D721Med (cell line): Measurements from ENCODE around the gene TBC1D22A.

Experiments used
- DNase-seq: peaks from one replicate; pipeline ENCODE4 v3.0.0; 2011; ENCODE audit warnings: low spot score; ENCODE audit not compliant: insufficient read length
- FAIRE-seq: peaks from 2 replicates; lab custom pipeline; 2011; peaks lifted over from hg19 to GRCh38; lab: Jason Lieb, UNC
- TF ChIP-seq, protein P1 (sequence below): IDR thresholded peaks from 2 replicates; pipeline ENCODE4 v1.5.1; 2012; ENCODE audit warnings: mild to moderate bottlenecking, control low read depth; ENCODE audit not compliant: insufficient read depth; ENCODE audit errors: missing control alignments

TBC1D22A gene

DNA sequence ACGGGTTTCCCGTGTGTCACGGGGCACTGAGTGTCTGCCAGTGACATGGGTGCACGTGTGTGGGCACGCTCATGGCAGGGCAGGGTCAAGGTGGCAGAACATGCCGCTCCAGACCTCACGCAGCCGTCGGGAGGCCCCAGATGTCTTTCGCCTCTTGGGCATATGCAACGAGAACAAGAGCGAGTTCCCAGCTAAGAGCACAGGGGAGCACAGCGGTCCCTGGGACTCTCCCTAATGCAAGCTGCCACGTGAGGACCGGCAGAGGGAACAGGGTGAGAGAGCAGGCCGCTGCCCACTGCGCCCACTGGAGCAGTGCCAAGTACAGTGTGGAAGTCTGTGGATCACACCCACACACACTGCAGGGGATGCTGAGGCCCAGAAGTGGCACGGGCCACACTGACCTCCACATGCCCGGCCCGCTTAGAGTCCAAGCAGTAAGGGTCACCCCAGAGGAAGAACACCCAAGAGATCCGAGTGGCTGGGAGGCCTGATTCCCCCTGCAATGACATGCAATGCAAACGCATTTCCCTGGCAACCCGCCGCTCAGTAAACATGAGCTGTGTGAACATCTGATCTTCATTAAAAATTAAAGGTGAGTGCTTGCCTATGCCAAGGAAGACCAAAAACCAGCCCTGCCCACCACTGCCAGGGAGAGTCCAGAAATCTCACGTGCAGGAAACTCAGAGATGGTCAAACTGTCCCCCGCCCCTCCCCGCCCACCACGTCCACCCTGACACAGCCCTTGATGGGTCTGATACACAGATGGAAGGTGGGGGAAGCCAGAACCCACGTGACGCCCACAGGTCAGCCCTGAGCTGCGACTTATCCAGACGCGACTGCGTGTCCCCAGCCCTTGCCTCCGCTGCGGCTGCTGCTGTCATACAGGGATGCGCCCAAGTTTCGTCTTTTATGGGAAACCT, 36.1 kb upstream of the TBC1D22A start:
- no peak for DNase-seq
- FAIRE-seq: no peak
- TF ChIP-seq, protein P1, sequence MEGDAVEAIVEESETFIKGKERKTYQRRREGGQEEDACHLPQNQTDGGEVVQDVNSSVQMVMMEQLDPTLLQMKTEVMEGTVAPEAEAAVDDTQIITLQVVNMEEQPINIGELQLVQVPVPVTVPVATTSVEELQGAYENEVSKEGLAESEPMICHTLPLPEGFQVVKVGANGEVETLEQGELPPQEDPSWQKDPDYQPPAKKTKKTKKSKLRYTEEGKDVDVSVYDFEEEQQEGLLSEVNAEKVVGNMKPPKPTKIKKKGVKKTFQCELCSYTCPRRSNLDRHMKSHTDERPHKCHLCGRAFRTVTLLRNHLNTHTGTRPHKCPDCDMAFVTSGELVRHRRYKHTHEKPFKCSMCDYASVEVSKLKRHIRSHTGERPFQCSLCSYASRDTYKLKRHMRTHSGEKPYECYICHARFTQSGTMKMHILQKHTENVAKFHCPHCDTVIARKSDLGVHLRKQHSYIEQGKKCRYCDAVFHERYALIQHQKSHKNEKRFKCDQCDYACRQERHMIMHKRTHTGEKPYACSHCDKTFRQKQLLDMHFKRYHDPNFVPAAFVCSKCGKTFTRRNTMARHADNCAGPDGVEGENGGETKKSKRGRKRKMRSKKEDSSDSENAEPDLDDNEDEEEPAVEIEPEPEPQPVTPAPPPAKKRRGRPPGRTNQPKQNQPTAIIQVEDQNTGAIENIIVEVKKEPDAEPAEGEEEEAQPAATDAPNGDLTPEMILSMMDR: no peak

DNA sequence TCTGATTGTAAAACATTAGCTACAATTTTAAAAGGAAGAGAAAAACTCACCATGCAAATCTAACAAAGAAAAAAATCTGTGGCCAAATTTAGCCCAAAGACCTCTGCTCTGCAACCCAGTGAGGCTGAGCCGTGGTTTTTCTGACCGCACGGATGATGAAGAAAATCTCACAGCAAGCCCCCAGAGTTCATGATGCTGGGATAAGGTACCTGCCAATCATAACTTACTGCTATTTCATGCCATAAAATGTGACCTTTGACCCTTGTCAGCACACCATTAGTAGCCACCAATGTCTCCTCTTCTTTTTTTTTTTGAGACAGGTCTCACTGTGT, 35.5 kb upstream of the TBC1D22A start:
- TF ChIP-seq, protein P1: no peak
- FAIRE-seq: no peak
- DNase-seq: no peak

DNA sequence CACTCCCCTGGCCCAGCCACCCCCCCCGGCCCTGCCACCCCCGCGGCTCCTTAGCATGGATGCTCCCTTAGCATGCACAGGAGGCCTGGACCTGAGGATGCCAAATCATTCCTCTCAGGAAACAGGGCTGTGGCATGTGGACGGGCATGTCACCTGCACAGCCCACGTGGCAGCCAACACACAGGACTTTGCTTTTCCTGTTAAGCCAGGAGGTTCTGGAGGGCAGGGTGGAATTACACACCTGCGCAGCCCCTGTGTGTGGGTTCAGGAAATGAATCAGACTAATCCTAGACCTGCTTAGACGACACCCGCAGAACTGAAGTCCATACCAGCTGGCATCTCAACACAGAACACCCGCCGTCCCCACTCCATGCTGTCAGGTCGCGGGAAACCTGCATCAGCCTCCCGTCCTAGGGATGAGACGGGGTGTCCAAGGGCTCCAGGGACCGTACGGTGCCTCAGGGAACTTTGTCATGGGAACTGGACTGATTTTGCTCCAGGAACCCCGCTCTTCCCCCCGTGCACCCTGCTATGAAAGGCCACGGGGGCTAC, 34.6 kb upstream of the TBC1D22A start:
- DNase-seq (no peak), FAIRE-seq (no peak)
- TF ChIP-seq, protein P1: no peak

DNA sequence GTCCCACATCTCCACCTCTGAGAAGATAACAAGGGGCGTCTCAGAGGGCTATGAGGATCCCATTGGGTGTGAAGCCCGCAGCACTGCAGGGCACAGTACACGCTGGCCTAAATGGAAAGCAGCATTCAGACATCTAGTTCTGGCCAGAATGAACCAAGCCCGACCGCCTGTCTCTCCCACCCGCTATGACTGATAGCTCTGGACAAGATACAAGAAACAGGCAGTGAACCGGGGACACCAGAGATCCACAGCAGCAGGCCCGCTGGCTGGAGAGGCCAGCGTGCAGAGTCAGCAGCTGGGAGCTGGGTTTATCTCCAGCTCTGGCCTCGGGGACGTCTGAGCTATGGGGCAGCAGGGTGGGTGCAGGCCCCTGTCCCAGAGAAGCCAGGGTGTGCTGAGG, 34.0 kb upstream of the TBC1D22A start:
- FAIRE-seq (no peak), DNase-seq (no peak)
- TF ChIP-seq, protein P1: no peak

DNA sequence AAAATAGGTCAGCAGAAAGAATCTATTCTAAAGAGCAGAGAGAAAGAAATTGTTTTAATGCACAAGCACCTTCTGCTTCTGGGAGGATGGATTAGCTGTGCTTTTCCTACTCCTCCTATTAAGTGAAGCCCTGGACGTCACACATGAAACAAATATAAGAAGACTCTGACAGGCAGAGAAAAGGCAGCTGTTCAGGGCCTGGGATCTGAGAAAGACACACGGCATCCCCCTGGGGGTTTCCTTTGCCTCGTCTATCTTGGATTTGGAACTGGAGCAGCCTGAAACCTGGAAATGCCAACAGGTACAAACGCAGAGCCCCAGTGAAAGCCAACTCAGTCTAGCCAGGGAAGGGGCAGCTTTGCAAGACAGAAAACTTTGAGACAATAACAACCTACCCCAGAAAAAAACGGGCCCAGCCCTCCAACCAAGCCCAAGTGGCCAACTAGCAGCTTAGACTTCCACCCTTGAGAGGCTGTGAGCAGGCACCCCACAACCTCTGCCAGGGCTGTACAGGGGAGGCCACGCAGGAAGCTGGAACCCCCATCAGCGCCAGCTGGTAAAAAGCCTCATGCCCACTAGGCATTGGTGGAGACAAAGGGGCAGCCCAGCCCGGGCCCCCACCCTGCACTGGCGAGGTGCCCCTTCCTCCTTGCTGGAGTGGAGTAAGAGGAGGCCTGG, 31.7 kb upstream of the TBC1D22A start:
- no peak for FAIRE-seq
- DNase-seq: no peak
- TF ChIP-seq, protein P1: no peak

DNA sequence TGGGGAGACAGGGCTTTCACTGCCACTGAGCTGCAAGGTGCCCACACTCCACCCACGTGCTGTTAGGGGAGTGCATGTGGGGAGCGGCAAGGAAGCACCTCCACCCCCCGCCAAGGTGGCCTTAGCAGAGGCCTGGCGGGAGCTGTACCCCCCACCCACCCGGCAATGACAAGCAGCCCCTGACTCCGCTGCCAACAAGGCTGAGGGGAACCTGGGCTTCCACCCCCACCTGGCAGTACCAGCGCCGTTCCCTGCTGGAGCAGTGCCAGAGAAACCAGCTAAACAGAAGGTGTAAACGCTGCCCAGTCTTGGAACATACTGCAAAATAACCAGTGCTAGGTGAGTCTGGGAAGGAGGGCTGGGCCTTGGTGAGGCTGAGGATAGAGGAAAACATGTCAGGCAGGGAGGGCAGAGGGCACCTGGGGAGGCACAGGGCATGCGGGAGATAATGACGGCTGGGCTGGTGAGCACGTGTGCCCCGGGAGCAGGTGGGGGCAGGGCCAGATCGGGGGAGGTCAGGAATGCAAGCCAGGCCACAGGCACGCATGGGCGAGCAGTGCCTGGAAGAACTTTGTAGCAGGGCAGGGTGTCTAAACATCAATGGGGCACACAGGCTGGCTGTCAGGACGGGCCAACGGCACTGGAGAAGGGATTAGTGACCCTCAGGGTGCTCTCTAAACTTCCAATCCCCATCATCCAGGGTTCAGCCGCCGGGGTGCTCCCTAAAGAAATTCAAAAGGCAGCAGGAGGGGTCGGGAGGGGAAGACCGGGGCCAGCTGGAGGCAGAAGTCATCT, 31.0 kb upstream of the TBC1D22A start:
- TF ChIP-seq, protein P1: no peak
- FAIRE-seq (no peak), DNase-seq (no peak)
